ENCODE data around the gene PCDH15. TPM values are rescaled to one million over a fixed set of nuclear protein-coding genes. Genes with fewer than 3 reads are reported as not detected.

Gene PCDH15
- total and polyA plus RNA-seq, 2 of the 13 experiments (the other 11 are each of a cell fraction or from before 2014, with no cell fraction given), result not detected

DNA sequence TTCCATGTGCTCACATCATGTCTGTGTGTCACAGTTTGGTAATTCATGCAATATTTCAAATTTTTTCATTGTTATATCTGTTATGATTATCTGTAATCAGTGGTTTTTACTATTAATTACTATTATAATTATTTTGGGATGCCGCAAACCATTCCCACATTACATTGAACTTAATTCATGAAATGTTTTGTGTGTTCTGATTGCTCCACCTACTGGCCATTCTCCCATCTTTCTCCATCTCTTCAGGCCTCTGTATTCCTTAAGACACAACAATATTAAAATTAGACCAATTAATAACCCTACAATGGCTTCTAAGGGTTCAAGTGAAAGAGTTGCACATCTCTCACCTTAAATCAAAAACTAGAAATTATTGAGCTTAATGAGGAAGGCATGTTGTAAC lies 398.5 kb downstream of the PCDH15 start:
- Histone ChIP-seq H3K4me2 (ENCODE audit: low read depth, low read length) (no peak overlapping the region), H3K36me3 (replicated peaks in 1 of 2; ENCODE audit: control insufficient read depth in 1 of 2, insufficient read depth in 2 of 2, low read length in 2 of 2) (no peaks in the 10 kb centered on the region), H3K4me3 (replicated peaks in 1 of 3; ENCODE audit: insufficient read depth in 1 of 3, low read depth in 2 of 3, low read length in 3 of 3) (no peak overlapping the region), H4K20me1 (ENCODE audit: insufficient read depth, low read length) (no peaks in the 10 kb centered on the region), H3K9ac (ENCODE audit: insufficient read depth, low read depth, low read length) (no peak overlapping the region), H3K27ac (ENCODE audit: extremely low read length, insufficient read depth, low read length) (no peak overlapping the region), H3K27me3 (ENCODE audit: control insufficient read depth in 1 of 2, insufficient read depth in 2 of 2, low read length in 2 of 2) (no peaks in the 10 kb centered on the region; a peak in 1 of 5 replicates), H3K9me3 (ENCODE audit: low read length) (no peaks in the 10 kb centered on the region), H2AFZ (ENCODE audit: low read length) (no peak overlapping the region), H3K79me2 (ENCODE audit: insufficient read depth, low read length) (no peaks in the 10 kb centered on the region), H3K4me1 (ENCODE audit: insufficient read depth, low read length) (no peaks in the 10 kb centered on the region)
- FAIRE-seq (peak; percentile 47), ATAC-seq (no peak), DNase-seq (ENCODE audit: low spot score) (peak; percentile 11)
- in situ Hi-C loops (cut with HindIII; ENCODE audit: extremely low pct_ligation_motif_present, low pct_unique_long_range_greater_than_20kb) (no loop called here), intact Hi-C loops (cut with micrococcal nuclease; ENCODE audit: unreplicated experiment) (loop anchor here (1.0 kb wide), 4 partner anchors 269 to 1518 kb away; no protein-coding TSS in a partner anchor)
- CTCF ChIA-PET (ENCODE audit: low intra/inter-chr PET ratio, low total read pairs), result interaction anchor here (0.8 to 1.8 kb wide), 3 partner anchors 563 to 1518 kb away, joined by 3 to 9 read pairs (median 7); no protein-coding TSS in a partner anchor
- no TSS peak for BruUV-seq (replicated peaks)
- POLR2A ChIA-PET, result no interaction called here
- 47% methylated on average over 1 of the region's 1 CpG for WGBS (ENCODE audit: low lambda C conversion rate)
- TF ChIP-seq SMC3 (IDR thresholded peaks at IDR 0.05; ENCODE audit: low read length) (0 out of 2 replicates have a peak, but pooled peaks have one; percentile 15), FOXP1 (IDR thresholded peaks at IDR 0.05) (no peak), FOXP1 (CRISPR knock-in tag; IDR thresholded peaks at IDR 0.05) (no peak), STAG1 (CRISPR knock-in tag; IDR thresholded peaks at IDR 0.05) (peak; percentile 73), SRSF9 (IDR thresholded peaks at IDR 0.05; ENCODE audit: borderline replicate concordance, insufficient read depth, low read depth, low read length, poor library complexity, severe bottlenecking) (no peak), ZFP90 (CRISPR knock-in tag; IDR thresholded peaks at IDR 0.05; ENCODE audit: borderline replicate concordance) (no peak)
- TF ChIP-seq, protein P1, sequence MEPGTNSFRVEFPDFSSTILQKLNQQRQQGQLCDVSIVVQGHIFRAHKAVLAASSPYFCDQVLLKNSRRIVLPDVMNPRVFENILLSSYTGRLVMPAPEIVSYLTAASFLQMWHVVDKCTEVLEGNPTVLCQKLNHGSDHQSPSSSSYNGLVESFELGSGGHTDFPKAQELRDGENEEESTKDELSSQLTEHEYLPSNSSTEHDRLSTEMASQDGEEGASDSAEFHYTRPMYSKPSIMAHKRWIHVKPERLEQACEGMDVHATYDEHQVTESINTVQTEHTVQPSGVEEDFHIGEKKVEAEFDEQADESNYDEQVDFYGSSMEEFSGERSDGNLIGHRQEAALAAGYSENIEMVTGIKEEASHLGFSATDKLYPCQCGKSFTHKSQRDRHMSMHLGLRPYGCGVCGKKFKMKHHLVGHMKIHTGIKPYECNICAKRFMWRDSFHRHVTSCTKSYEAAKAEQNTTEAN (CRISPR knock-in tag; conservative IDR thresholded peaks at IDR 0.05), result no peak
- TF ChIP-seq, protein P2, sequence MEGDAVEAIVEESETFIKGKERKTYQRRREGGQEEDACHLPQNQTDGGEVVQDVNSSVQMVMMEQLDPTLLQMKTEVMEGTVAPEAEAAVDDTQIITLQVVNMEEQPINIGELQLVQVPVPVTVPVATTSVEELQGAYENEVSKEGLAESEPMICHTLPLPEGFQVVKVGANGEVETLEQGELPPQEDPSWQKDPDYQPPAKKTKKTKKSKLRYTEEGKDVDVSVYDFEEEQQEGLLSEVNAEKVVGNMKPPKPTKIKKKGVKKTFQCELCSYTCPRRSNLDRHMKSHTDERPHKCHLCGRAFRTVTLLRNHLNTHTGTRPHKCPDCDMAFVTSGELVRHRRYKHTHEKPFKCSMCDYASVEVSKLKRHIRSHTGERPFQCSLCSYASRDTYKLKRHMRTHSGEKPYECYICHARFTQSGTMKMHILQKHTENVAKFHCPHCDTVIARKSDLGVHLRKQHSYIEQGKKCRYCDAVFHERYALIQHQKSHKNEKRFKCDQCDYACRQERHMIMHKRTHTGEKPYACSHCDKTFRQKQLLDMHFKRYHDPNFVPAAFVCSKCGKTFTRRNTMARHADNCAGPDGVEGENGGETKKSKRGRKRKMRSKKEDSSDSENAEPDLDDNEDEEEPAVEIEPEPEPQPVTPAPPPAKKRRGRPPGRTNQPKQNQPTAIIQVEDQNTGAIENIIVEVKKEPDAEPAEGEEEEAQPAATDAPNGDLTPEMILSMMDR (CRISPR knock-in tag; IDR thresholded peaks at IDR 0.05), result peak; percentile 41

All from HepG2 (cell line).